SK-N-DZ (cell line): ENCODE results near the gene ITM2A.

ENCODE experiments used
- DNase-seq: peaks from one replicate; pipeline ENCODE4 v3.0.0-alpha.2; 2015; ENCODE audit warnings: low spot score

Gene ITM2A

GRCh38 chrX:79325263-79325958 is 41.7 kb downstream of the ITM2A start:
- DNase-seq, result no peak
